HepG2 (cell line): ENCODE measurements around the gene MIER2. TPM values are rescaled to one million over a fixed set of nuclear protein-coding genes. Genes with fewer than 3 reads are reported as not detected.

ENCODE experiments used
- ATAC-seq: fragments of 200-7000 bp; cut with Tn5 transposase; 3 replicates; pipeline ENCODE4 v1.9.1; 2020; ENCODE audit warnings: mild to moderate bottlenecking, moderate library complexity
- BruUV-seq: library from RNA; stranded (reverse); fragments of 400-500 nt; replicated peaks from 2 replicates; lab custom pipeline; 2021; lab: Mats Ljungman, UMichigan
- CTCF ChIA-PET: fragments of 300-600 bp; formaldehyde crosslinking; extraction: SDS; loops from one replicate; lab custom pipeline; 2021; ENCODE audit warnings: low total read pairs, inconsistent platforms, low intra/inter-chr PET ratio; lab: Yijun Ruan, JAX
- POLR2A ChIA-PET: fragments of 350-600 bp; sonication (Branson Sonifier 250); formaldehyde crosslinking; loops from one replicate; lab custom pipeline; 2020; ENCODE audit warnings: antibody characterized with exemption, inconsistent platforms; lab: Yijun Ruan, JAX
- DNase-seq: peaks from one replicate; pipeline ENCODE4 v3.0.0-alpha.2; 2015; ENCODE audit warnings: low spot score
- FAIRE-seq: peaks from 3 replicates; lab custom pipeline; 2011; peaks lifted over from hg19 to GRCh38; lab: Jason Lieb, UNC
- H2AFZ ChIP-seq: one replicate; pipeline ENCODE4 v1.6.1; 2011; ENCODE audit warnings: low read length, inconsistent platforms
- H3K27ac ChIP-seq: fragments of 300-600 bp; 3 replicates; pipeline ENCODE4 v1.8.0; 2011; ENCODE audit warnings: mixed run types, mild to moderate bottlenecking, mixed read lengths, low read length, inconsistent platforms; ENCODE audit not compliant: insufficient read depth; ENCODE audit errors: extremely low read length
- H3K27me3 ChIP-seq, 2 experiments: fragments of 200-600 bp in 1 of 2; 2 replicates in 1 of 2; 3 replicates in 1 of 2; pipeline versions ENCODE4 v1.6.0 to v1.8.0; 2011; ENCODE audit warnings: low read length in 2 of 2, mild to moderate bottlenecking in 2 of 2, moderate library complexity in 2 of 2, inconsistent platforms in 1 of 2; ENCODE audit not compliant: insufficient read depth in 2 of 2, control insufficient read depth in 1 of 2
- H3K36me3 ChIP-seq, 2 experiments: fragments of 200-600 bp in 1 of 2; replicated peaks in 1 of 2; 2 replicates in 1 of 2; 3 replicates in 1 of 2; pipeline versions ENCODE4 v1.5.1 to v1.8.0; 2011; ENCODE audit warnings: low read length in 2 of 2, inconsistent platforms in 1 of 2; ENCODE audit not compliant: insufficient read depth in 2 of 2, control insufficient read depth in 1 of 2
- H3K4me1 ChIP-seq: 2 replicates; pipeline ENCODE4 v1.5.1; 2012; ENCODE audit warnings: low read length, inconsistent platforms; ENCODE audit not compliant: insufficient read depth
- H3K4me2 ChIP-seq: 2 replicates; pipeline ENCODE4 v1.6.0; 2011; ENCODE audit warnings: low read depth, low read length, inconsistent platforms
- H3K4me3 ChIP-seq, 3 experiments: fragments of 200-600 bp in 1 of 3; sonication (generic), shearing (Covaris generic) in 1 of 3; replicated peaks in 1 of 3; 2 replicates each; pipeline ENCODE4 v1.5.1; 2011 to 2016; ENCODE audit warnings: low read length in 3 of 3, inconsistent platforms in 2 of 3, low read depth in 2 of 3, mild to moderate bottlenecking in 2 of 3, control low read depth in 1 of 3, mixed read lengths in 1 of 3; ENCODE audit not compliant: insufficient read depth in 1 of 3
- H3K79me2 ChIP-seq: one replicate; pipeline ENCODE4 v1.6.1; 2011; ENCODE audit warnings: low read length, inconsistent platforms; ENCODE audit not compliant: insufficient read depth
- H3K9ac ChIP-seq: 2 replicates; pipeline ENCODE4 v1.6.0; 2011; ENCODE audit warnings: mild to moderate bottlenecking, low read depth, low read length, inconsistent platforms; ENCODE audit not compliant: insufficient read depth
- H3K9me3 ChIP-seq: 2 replicates; pipeline ENCODE4 v1.5.1; 2012; ENCODE audit warnings: mild to moderate bottlenecking, low read length
- H4K20me1 ChIP-seq: 2 replicates; pipeline ENCODE4 v1.6.0; 2011; ENCODE audit warnings: inconsistent platforms, mild to moderate bottlenecking, low read length, moderate library complexity; ENCODE audit not compliant: insufficient read depth
- NFYB ChIP-seq: sonication (generic); formaldehyde crosslinking; IDR thresholded peaks from 2 replicates; pipeline ENCODE4 v1.4.0; 2020; ENCODE audit warnings: missing genetic modification reagents
- ZIK1 ChIP-seq: sonication (generic); formaldehyde crosslinking; IDR thresholded peaks from 2 replicates; pipeline ENCODE4 v1.5.0; 2020; ENCODE audit warnings: mild to moderate bottlenecking, low read depth, missing genetic modification reagents, borderline replicate concordance
- ZNF232 ChIP-seq: sonication (generic); formaldehyde crosslinking; IDR thresholded peaks from 2 replicates; pipeline ENCODE4 v1.4.0; 2020; ENCODE audit warnings: missing genetic modification reagents, borderline replicate concordance
- ZNF292 ChIP-seq: sonication (generic); formaldehyde crosslinking; IDR thresholded peaks from 2 replicates; pipeline ENCODE4 v1.8.1; 2022; ENCODE audit warnings: mild to moderate bottlenecking, low read depth, missing genetic modification reagents, borderline replicate concordance
- ZNF33A ChIP-seq: sonication (generic); formaldehyde crosslinking; IDR thresholded peaks from 2 replicates; pipeline ENCODE4 v1.5.1; 2020; ENCODE audit warnings: missing genetic modification reagents, mild to moderate bottlenecking, moderate library complexity, borderline replicate concordance
- ZNF530 ChIP-seq: sonication (generic); formaldehyde crosslinking; IDR thresholded peaks from 2 replicates; pipeline ENCODE4 v1.5.0; 2020; ENCODE audit warnings: low read depth, mild to moderate bottlenecking, missing genetic modification reagents
- ZNF605 ChIP-seq: sonication (generic); formaldehyde crosslinking; IDR thresholded peaks from 2 replicates; pipeline ENCODE4 v1.8.0; 2022; ENCODE audit warnings: mild to moderate bottlenecking, missing genetic modification reagents
- WGBS: methylation state at CpG from one replicate; pipeline ENCODE4 v1.1.6; 2017; ENCODE audit warnings: low lambda C conversion rate; 5-methylcytosine and 5-hydroxymethylcytosine counted together
- in situ Hi-C: cut with HindIII; loops from 2 replicates; pipeline ENCODE4 v1.10.0; 2017; ENCODE audit warnings: low pct_unique_long_range_greater_than_20kb; ENCODE audit not compliant: extremely low pct_ligation_motif_present
- intact Hi-C: fragments of 100-400 bp; cut with micrococcal nuclease; formaldehyde crosslinking; loops from one replicate; pipeline ENCODE4 v1.10.0; 2022; ENCODE audit not compliant: unreplicated experiment
- polyA plus RNA-seq, 8 experiments: library from polyadenylated mRNA; depleted of rRNA in 3 of 8; stranded (reverse) in 7 of 8; unstranded in 1 of 8; fragments of >200 nt; fragmentation: Illumina TruSeq in 4 of 8; extraction: Trizol in 4 of 8; gene quantifications; 2 replicates each; pipeline versions ENCODE4 v1.2.1 to v1.2.3, GENCODE V29; 2011 to 2016; ENCODE audit warnings: low read depth in 4 of 8, missing spikeins in 1 of 8, mixed read lengths in 1 of 8; ENCODE audit not compliant: insufficient read depth in 1 of 8
- total RNA-seq, 5 experiments: library from RNA; depleted of rRNA; stranded (reverse); fragments of >200 nt; fragmentation: Illumina TruSeq; extraction: Trizol; gene quantifications; 2 replicates each; pipeline ENCODE4 v1.2.3, GENCODE V29; 2016; ENCODE audit warnings: low read depth in 1 of 5
- TF ChIP-seq, protein P1 (sequence below): sonication (generic); formaldehyde crosslinking; IDR thresholded peaks from 2 replicates; pipeline ENCODE4 v1.9.0; 2021; ENCODE audit warnings: missing genetic modification reagents, borderline replicate concordance
- TF ChIP-seq, protein P2 (sequence below): sonication (generic); formaldehyde crosslinking; IDR thresholded peaks from 2 replicates; pipeline ENCODE4 v1.4.0; 2020; ENCODE audit warnings: missing genetic modification reagents
- TF ChIP-seq, protein P3 (sequence below): IDR thresholded peaks from 2 replicates; pipeline ENCODE4 v1.6.1; 2012; ENCODE audit warnings: low read length, improper control_type of control experiment
- TF ChIP-seq, protein P4 (sequence below): sonication (generic); formaldehyde crosslinking; IDR thresholded peaks from 2 replicates; pipeline ENCODE4 v1.8.0; 2022; ENCODE audit warnings: missing genetic modification reagents, mild to moderate bottlenecking, inconsistent platforms, borderline replicate concordance

The MIER2 gene
- total and polyA plus RNA-seq, 2 of the 13 experiments (the other 11 are each of a cell fraction or from before 2014, with no cell fraction given) = 9.6 to 25.7 TPM

DNA sequence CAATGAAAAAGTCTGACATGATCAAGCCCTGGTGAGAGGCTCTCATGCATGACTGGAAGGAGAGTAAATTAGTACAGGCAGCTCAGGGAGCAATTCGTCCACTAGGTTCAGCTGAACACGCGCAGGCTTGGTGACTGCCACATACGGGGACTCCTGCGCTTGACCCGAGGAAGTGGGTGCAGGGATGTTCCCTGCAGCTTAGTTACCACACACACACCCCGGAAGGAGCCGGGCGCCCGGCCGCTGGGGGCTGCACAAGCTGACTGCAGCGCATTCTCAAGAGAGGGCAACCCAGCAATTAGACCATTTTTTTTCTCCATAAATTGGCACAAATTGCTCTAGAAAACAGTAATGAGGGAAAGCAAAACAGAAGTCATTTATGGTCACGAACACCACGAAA is 23.0 kb upstream of the MIER2 start:
- Histone ChIP-seq H3K79me2 (no peaks in the 10 kb centered on the region), H3K4me3 (no peak overlapping the region), H3K4me2 (no peak overlapping the region), H3K4me1 (no peaks in the 10 kb centered on the region), H3K9me3 (no peaks in the 10 kb centered on the region), H3K27me3 (peaks cover 8 to 65% of the 10 kb centered on the region in 2 experiments; a peak in 4 of 5 replicates), H4K20me1 (no peaks in the 10 kb centered on the region), H3K36me3 (no peaks in the 10 kb centered on the region), H2AFZ (no peak overlapping the region), H3K9ac (no peak overlapping the region), H3K27ac (no peak overlapping the region)
- no TSS peak for BruUV-seq
- intact Hi-C loops (no loop called here), in situ Hi-C loops (no loop called here)
- DNase-seq = no peak
- TF ChIP-seq ZNF232 (CRISPR knock-in tag) (no peak), ZIK1 (CRISPR knock-in tag) (no peak), NFYB (CRISPR knock-in tag) (no peak)
- TF ChIP-seq, protein P1, sequence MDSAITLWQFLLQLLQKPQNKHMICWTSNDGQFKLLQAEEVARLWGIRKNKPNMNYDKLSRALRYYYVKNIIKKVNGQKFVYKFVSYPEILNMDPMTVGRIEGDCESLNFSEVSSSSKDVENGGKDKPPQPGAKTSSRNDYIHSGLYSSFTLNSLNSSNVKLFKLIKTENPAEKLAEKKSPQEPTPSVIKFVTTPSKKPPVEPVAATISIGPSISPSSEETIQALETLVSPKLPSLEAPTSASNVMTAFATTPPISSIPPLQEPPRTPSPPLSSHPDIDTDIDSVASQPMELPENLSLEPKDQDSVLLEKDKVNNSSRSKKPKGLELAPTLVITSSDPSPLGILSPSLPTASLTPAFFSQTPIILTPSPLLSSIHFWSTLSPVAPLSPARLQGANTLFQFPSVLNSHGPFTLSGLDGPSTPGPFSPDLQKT (CRISPR knock-in tag) = no peak
- TF ChIP-seq, protein P2, sequence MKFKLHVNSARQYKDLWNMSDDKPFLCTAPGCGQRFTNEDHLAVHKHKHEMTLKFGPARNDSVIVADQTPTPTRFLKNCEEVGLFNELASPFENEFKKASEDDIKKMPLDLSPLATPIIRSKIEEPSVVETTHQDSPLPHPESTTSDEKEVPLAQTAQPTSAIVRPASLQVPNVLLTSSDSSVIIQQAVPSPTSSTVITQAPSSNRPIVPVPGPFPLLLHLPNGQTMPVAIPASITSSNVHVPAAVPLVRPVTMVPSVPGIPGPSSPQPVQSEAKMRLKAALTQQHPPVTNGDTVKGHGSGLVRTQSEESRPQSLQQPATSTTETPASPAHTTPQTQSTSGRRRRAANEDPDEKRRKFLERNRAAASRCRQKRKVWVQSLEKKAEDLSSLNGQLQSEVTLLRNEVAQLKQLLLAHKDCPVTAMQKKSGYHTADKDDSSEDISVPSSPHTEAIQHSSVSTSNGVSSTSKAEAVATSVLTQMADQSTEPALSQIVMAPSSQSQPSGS (CRISPR knock-in tag) = no peak
- ChIA-PET CTCF (no interaction called here), POLR2A (no interaction called here)
- ATAC-seq = no peak
- 28% methylated on average over 10 of the region's 14 CpGs for WGBS
- no peak for FAIRE-seq

DNA sequence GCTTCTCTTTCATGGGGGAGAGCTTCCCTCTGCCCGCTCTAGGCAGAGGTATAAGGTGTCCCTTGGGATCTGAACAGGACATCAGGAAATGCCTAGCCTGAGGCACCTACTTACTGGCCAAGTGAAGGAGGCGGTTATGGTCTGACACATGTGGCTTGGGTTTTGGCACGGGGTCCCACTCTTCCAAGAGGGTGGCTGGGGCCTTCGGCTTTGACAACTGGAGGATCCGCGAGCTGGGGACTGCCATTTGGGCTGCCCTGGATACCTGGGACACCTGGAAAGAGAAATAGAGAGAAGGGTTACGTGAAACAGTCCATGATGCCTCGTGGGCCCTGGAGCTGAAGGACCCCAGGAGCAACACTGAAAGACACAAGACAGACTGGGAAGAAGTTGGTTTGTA is 22.4 kb upstream of the MIER2 start:
- no peak for DNase-seq
- no peak overlapping the region for H2AFZ ChIP-seq
- WGBS = 34% methylated on average over 8 of the region's 8 CpGs
- H3K79me2 ChIP-seq = no peaks in the 10 kb centered on the region
- H3K27ac ChIP-seq = no peak overlapping the region
- no peaks in the 10 kb centered on the region for H3K9me3 ChIP-seq
- in situ Hi-C loops (no loop called here), intact Hi-C loops (no loop called here)
- no peak overlapping the region for H3K4me2 ChIP-seq
- POLR2A ChIA-PET = no interaction called here
- peaks cover 10 to 59% of the 10 kb centered on the region in 2 experiments; a peak in 4 of 5 replicates for H3K27me3 ChIP-seq
- no peak for ATAC-seq
- H3K36me3 ChIP-seq = no peaks in the 10 kb centered on the region
- CTCF ChIA-PET = no interaction called here
- no peak overlapping the region for H3K4me3 ChIP-seq
- H3K9ac ChIP-seq = no peak overlapping the region
- no TSS peak for BruUV-seq
- no peaks in the 10 kb centered on the region for H3K4me1 ChIP-seq
- FAIRE-seq = no peak
- no peaks in the 10 kb centered on the region for H4K20me1 ChIP-seq
- TF ChIP-seq, protein P3, sequence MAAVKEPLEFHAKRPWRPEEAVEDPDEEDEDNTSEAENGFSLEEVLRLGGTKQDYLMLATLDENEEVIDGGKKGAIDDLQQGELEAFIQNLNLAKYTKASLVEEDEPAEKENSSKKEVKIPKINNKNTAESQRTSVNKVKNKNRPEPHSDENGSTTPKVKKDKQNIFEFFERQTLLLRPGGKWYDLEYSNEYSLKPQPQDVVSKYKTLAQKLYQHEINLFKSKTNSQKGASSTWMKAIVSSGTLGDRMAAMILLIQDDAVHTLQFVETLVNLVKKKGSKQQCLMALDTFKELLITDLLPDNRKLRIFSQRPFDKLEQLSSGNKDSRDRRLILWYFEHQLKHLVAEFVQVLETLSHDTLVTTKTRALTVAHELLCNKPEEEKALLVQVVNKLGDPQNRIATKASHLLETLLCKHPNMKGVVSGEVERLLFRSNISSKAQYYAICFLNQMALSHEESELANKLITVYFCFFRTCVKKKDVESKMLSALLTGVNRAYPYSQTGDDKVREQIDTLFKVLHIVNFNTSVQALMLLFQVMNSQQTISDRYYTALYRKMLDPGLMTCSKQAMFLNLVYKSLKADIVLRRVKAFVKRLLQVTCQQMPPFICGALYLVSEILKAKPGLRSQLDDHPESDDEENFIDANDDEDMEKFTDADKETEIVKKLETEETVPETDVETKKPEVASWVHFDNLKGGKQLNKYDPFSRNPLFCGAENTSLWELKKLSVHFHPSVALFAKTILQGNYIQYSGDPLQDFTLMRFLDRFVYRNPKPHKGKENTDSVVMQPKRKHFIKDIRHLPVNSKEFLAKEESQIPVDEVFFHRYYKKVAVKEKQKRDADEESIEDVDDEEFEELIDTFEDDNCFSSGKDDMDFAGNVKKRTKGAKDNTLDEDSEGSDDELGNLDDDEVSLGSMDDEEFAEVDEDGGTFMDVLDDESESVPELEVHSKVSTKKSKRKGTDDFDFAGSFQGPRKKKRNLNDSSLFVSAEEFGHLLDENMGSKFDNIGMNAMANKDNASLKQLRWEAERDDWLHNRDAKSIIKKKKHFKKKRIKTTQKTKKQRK = no peak
- TF ChIP-seq, protein P4, sequence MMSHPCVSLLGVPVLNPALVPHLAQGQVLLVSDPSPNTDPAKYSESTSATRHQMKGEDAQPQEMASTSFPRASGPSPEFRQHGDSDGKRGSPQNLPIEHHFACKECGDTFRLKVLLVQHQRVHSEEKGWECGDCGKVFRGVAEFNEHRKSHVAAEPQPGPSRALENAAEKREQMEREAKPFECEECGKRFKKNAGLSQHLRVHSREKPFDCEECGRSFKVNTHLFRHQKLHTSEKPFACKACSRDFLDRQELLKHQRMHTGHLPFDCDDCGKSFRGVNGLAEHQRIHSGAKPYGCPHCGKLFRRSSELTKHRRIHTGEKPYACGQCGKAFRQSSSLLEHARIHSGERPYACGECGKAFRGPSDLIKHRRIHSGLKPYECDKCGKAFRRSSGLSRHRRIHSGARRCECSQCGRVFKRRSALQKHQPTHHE (CRISPR knock-in tag) = no peak
- TF ChIP-seq ZNF605 (no peak), ZNF530 (CRISPR knock-in tag) (no peak), ZNF292 (CRISPR knock-in tag) (no peak), ZNF33A (CRISPR knock-in tag) (no peak)
